ENCODE results near the gene KLK12.

KLK12 gene

DNA sequence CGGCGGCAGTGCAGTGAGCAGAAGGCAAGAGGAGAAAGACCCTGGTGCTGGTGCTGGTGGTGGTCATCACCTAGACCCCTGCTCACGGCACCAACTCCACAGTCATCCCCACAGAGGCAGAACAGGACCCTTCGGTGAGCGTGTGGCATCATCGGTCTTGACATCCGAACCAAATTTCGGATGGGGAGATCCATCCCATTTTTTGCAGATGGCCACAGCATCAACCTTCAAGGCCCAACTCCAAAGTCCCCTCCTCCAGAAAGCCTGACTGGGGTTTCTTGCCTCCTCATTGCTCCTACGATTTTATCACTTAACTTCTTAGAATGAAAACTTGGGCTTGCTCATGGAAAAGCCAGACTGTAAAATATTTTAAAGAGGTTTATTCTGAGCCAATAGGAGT is 8.7 kb upstream of the KLK12 start:
- Histone ChIP-seq H3K27me3 (ENCODE audit: insufficient read depth, low read depth) (no peaks in the 10 kb centered on the region; the same call in 1 of the 2 replicates), H3K9ac (no peak overlapping the region), H3K4me2 (no peak overlapping the region), H3K27ac (no peak overlapping the region), H3K4me1 (ENCODE audit: low read depth, poor library complexity, severe bottlenecking) (no peaks in the 10 kb centered on the region), H2AFZ (ENCODE audit: low read depth) (no peak overlapping the region), H4K20me1 (ENCODE audit: insufficient read depth) (no peaks in the 10 kb centered on the region), H3K4me3 (IDR thresholded peaks at IDR 0.05; ENCODE audit: insufficient read depth, low read depth, low read length) (no peak overlapping the region), H3K36me3 (ENCODE audit: insufficient read depth) (no peaks in the 10 kb centered on the region), H3K79me2 (ENCODE audit: insufficient read depth, low read depth) (no peaks in the 10 kb centered on the region)
- TF ChIP-seq, protein P1, sequence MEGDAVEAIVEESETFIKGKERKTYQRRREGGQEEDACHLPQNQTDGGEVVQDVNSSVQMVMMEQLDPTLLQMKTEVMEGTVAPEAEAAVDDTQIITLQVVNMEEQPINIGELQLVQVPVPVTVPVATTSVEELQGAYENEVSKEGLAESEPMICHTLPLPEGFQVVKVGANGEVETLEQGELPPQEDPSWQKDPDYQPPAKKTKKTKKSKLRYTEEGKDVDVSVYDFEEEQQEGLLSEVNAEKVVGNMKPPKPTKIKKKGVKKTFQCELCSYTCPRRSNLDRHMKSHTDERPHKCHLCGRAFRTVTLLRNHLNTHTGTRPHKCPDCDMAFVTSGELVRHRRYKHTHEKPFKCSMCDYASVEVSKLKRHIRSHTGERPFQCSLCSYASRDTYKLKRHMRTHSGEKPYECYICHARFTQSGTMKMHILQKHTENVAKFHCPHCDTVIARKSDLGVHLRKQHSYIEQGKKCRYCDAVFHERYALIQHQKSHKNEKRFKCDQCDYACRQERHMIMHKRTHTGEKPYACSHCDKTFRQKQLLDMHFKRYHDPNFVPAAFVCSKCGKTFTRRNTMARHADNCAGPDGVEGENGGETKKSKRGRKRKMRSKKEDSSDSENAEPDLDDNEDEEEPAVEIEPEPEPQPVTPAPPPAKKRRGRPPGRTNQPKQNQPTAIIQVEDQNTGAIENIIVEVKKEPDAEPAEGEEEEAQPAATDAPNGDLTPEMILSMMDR (conservative IDR thresholded peaks at IDR 0.05; ENCODE audit: low read depth, low read length) = no peak

DNA sequence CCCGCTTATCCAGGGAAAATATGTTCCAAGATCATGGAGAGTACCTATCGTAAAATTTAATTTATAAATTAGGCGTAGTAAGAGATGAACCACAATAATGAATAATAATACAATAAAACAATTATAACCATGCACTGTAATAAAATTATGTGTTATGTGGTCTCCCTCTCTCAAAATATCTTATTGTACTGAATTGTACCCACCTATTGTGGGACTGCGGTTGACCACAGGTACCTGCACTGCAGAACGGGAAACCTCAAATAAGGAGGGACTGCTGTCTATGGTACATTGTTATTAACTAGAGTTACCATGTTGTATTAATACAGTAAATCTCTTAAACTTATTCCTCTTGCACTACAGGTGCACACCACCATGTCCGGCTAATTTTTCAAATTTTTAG is 5.3 kb upstream of the KLK12 start:
- Histone ChIP-seq H3K4me3 (IDR thresholded peaks at IDR 0.05; ENCODE audit: insufficient read depth, low read depth, low read length) (no peak overlapping the region), H2AFZ (ENCODE audit: low read depth) (no peak overlapping the region), H3K36me3 (ENCODE audit: insufficient read depth) (no peaks in the 10 kb centered on the region), H3K27me3 (ENCODE audit: insufficient read depth, low read depth) (no peaks in the 10 kb centered on the region; the same call in 1 of the 2 replicates), H4K20me1 (ENCODE audit: insufficient read depth) (no peaks in the 10 kb centered on the region), H3K4me2 (no peak overlapping the region), H3K27ac (no peak overlapping the region), H3K4me1 (ENCODE audit: low read depth, poor library complexity, severe bottlenecking) (no peaks in the 10 kb centered on the region), H3K79me2 (ENCODE audit: insufficient read depth, low read depth) (no peaks in the 10 kb centered on the region), H3K9ac (no peak overlapping the region)
- TF ChIP-seq, protein P1 (conservative IDR thresholded peaks at IDR 0.05; ENCODE audit: low read depth, low read length) = no peak

DNA sequence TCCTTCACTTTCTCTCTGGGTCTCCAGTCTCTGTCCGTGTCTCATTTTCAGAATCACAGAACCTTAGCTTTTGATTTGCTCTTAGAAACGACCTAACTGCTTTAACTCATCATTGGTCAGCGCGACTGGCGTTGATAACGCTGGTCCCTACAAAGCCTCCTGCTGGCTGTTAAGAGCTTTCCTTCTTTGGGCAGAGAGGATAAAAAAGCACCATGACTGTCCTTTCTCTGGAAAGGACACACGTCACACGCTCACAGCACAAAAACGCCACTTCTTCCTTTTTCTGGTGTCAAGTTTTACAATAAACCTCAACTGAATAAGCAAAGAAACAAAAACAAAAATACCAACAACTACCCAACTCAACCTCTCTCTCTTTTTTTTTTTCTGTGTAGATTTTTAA is 1.7 kb upstream of the KLK12 start:
- no peak overlapping the region for H2AFZ ChIP-seq (ENCODE audit: low read depth)
- TF ChIP-seq, protein P1 (conservative IDR thresholded peaks at IDR 0.05; ENCODE audit: low read depth, low read length) = no peak
- no peaks in the 10 kb centered on the region for H3K36me3 ChIP-seq (ENCODE audit: insufficient read depth)

DNA sequence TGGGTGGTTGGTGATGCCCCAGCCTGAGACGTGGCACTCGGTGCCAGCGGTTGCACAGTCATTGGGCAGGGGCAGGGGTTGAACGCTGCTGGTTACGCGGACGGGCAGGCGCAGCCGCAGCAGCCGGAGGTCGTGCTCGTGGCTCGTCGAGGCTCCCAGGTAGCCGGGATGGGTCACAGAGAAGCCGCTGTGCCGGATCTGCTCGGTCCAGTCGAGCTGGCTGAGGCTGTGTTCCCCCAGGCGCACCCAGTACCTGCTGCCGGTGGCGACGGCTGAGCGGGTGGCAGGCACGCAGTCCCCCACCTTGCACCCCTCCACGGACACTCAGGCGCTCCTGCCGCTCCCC is 2.9 kb downstream of the KLK12 start:
- Histone ChIP-seq H3K27ac (no peak overlapping the region), H2AFZ (ENCODE audit: low read depth) (no peak overlapping the region), H3K36me3 (ENCODE audit: insufficient read depth) (no peaks in the 10 kb centered on the region), H3K4me2 (no peak overlapping the region), H3K27me3 (ENCODE audit: insufficient read depth, low read depth) (no peaks in the 10 kb centered on the region), H3K4me3 (IDR thresholded peaks at IDR 0.05; ENCODE audit: insufficient read depth, low read depth, low read length) (no peak overlapping the region), H3K9ac (no peak overlapping the region), H3K79me2 (ENCODE audit: insufficient read depth, low read depth) (no peaks in the 10 kb centered on the region), H4K20me1 (ENCODE audit: insufficient read depth) (no peaks in the 10 kb centered on the region), H3K4me1 (ENCODE audit: low read depth, poor library complexity, severe bottlenecking) (no peaks in the 10 kb centered on the region)
- TF ChIP-seq, protein P1 (conservative IDR thresholded peaks at IDR 0.05; ENCODE audit: low read depth, low read length) = no peak

More for the DNA sequence above, 1.7 kb upstream of the KLK12 start:
- no peaks in the 10 kb centered on the region for H3K4me1 ChIP-seq (ENCODE audit: low read depth, poor library complexity, severe bottlenecking)
- H3K27me3 ChIP-seq (ENCODE audit: insufficient read depth, low read depth) = no peaks in the 10 kb centered on the region; the same call in 1 of the 2 replicates
- H3K4me2 ChIP-seq = no peak overlapping the region
- no peaks in the 10 kb centered on the region for H3K79me2 ChIP-seq (ENCODE audit: insufficient read depth, low read depth)
- H3K9ac ChIP-seq = no peak overlapping the region
- no peak overlapping the region for H3K4me3 ChIP-seq (IDR thresholded peaks at IDR 0.05; ENCODE audit: insufficient read depth, low read depth, low read length)
- no peak overlapping the region for H3K27ac ChIP-seq
- no peaks in the 10 kb centered on the region for H4K20me1 ChIP-seq (ENCODE audit: insufficient read depth)
